ENCODE measurements around the gene SLC9A5. TPM values are rescaled to one million over a fixed set of nuclear protein-coding genes. Genes with fewer than 3 reads are reported as not detected.

SLC9A5 gene
- polyA plus RNA-seq, 3 donors: 1.0 TPM; not detected in 2

GRCh38 chr16:67280090-67281015, 31.6 kb downstream of the SLC9A5 start:
- Mint-ChIP-seq H3K4me1 (peaks cover 14% of the 10 kb centered on the region), H3K27me3 (ENCODE audit: low read depth in 3 of 3) (no peaks in the 10 kb centered on the region), H3K9me3 (no peaks in the 10 kb centered on the region), H3K27ac (peak overlapping the region in 1 of 7 donors; percentile 70), H3K36me3 (peaks cover 11 to 13% of the 10 kb centered on the region in 2 donors), H3K4me3 (no peak overlapping the region)
- WGBS (ENCODE audit: insufficient coverage): 92% methylated on average over 12 of the region's 15 CpGs
- intact Hi-C loops (cut with micrococcal nuclease): loop anchor here in 1 of 2 donors (5.0 kb wide), 1 partner anchor 117 kb away; no protein-coding TSS in a partner anchor
- DNase-seq: no peak
- H2AFZ ChIP-seq (ENCODE audit: insufficient read depth, low read depth, low read length, poor library complexity, severe bottlenecking): peak overlapping the region; percentile 5
- no peaks in the 10 kb centered on the region for H4K20me1 ChIP-seq (ENCODE audit: insufficient read depth, low read length)
- H3K9ac ChIP-seq (ENCODE audit: insufficient read depth, low read length, poor library complexity, severe bottlenecking): no peak overlapping the region
- H3K27ac ChIP-seq (ENCODE audit: low read depth in 1 of 2, low read length in 2 of 2): no peak overlapping the region
- no peaks in the 10 kb centered on the region for H3K27me3 ChIP-seq (ENCODE audit: control insufficient read depth in 2 of 2, insufficient read depth in 2 of 2, low read length in 2 of 2)
- no peak overlapping the region for H3K4me2 ChIP-seq (replicated peaks; ENCODE audit: extremely low read depth, low read length, poor library complexity, severe bottlenecking)
- peaks cover 4% of the 10 kb centered on the region for H3K79me2 ChIP-seq (ENCODE audit: insufficient read depth, low read length)
- no peak for TF ChIP-seq CTCF (IDR thresholded peaks at IDR 0.05)
- H3K4me1 ChIP-seq (ENCODE audit: control insufficient read depth in 1 of 2, insufficient read depth in 2 of 2, low read length in 2 of 2): peaks cover 12 to 20% of the 10 kb centered on the region in 2 donors
- no peak overlapping the region for H3K4me3 ChIP-seq (replicated peaks in 1 of 3; ENCODE audit: low read depth in 2 of 3, low read length in 3 of 3)
- H3K9me3 ChIP-seq (replicated peaks in 1 of 2; ENCODE audit: control insufficient read depth in 1 of 2, insufficient read depth in 1 of 2, low read length in 2 of 2): no peaks in the 10 kb centered on the region
- no peaks in the 10 kb centered on the region for H3K36me3 ChIP-seq (replicated peaks in 1 of 2; ENCODE audit: control insufficient read depth in 1 of 2, insufficient read depth in 2 of 2, low read length in 2 of 2)

- DNase-seq: no peak
- peaks cover 14% of the 10 kb centered on the region for H3K4me1 Mint-ChIP-seq
- no peak overlapping the region for H2AFZ ChIP-seq (ENCODE audit: insufficient read depth, low read depth, low read length, poor library complexity, severe bottlenecking)
Measured at GRCh38 chr16:67281536-67282446, 33.0 kb downstream of the SLC9A5 start.

More at GRCh38 chr16:67281536-67282446, 33.0 kb downstream of the SLC9A5 start:
- Histone ChIP-seq H3K36me3 (replicated peaks in 1 of 2; ENCODE audit: control insufficient read depth in 1 of 2, insufficient read depth in 2 of 2, low read length in 2 of 2) (no peaks in the 10 kb centered on the region), H3K4me2 (replicated peaks; ENCODE audit: extremely low read depth, low read length, poor library complexity, severe bottlenecking) (no peak overlapping the region), H3K27me3 (ENCODE audit: control insufficient read depth in 2 of 2, insufficient read depth in 2 of 2, low read length in 2 of 2) (no peaks in the 10 kb centered on the region), H3K27ac (ENCODE audit: low read depth in 1 of 2, low read length in 2 of 2) (no peak overlapping the region), H4K20me1 (ENCODE audit: insufficient read depth, low read length) (no peaks in the 10 kb centered on the region), H3K9me3 (replicated peaks in 1 of 2; ENCODE audit: control insufficient read depth in 1 of 2, insufficient read depth in 1 of 2, low read length in 2 of 2) (no peaks in the 10 kb centered on the region), H3K4me1 (ENCODE audit: control insufficient read depth in 1 of 2, insufficient read depth in 2 of 2, low read length in 2 of 2) (peaks cover 12 to 20% of the 10 kb centered on the region in 2 donors), H3K4me3 (replicated peaks in 1 of 3; ENCODE audit: low read depth in 2 of 3, low read length in 3 of 3) (no peak overlapping the region), H3K9ac (ENCODE audit: insufficient read depth, low read length, poor library complexity, severe bottlenecking) (no peak overlapping the region), H3K79me2 (ENCODE audit: insufficient read depth, low read length) (peaks cover 4% of the 10 kb centered on the region)
- H3K27ac Mint-ChIP-seq: no peak overlapping the region
- intact Hi-C loops (cut with micrococcal nuclease): loop anchor here in 1 of 2 donors (5.0 kb wide), 1 partner anchor 116 kb away; no protein-coding TSS in a partner anchor
- peaks cover 6% of the 10 kb centered on the region in 2 donors for H3K36me3 Mint-ChIP-seq
- H3K9me3 Mint-ChIP-seq: no peaks in the 10 kb centered on the region
- no peak overlapping the region for H3K4me3 Mint-ChIP-seq
- WGBS (ENCODE audit: insufficient coverage): 88% methylated on average over 10 of the region's 14 CpGs
- TF ChIP-seq CTCF (IDR thresholded peaks at IDR 0.05): no peak
- peaks cover 0 to 1% (median 0%) of the 10 kb centered on the region in 3 donors for H3K27me3 Mint-ChIP-seq (ENCODE audit: low read depth in 3 of 3)
